Brain pericyte (primary cell): ENCODE data around the gene FOXK1.

Experiments
- DNase-seq: peaks from one replicate; pipeline ENCODE4 v3.0.0-alpha.2; 2012; ENCODE audit warnings: low read depth, low spot score

Gene FOXK1

GRCh38 chr7:4818000-4818794 is 136.1 kb downstream of the FOXK1 start:
- no peak for DNase-seq

GRCh38 chr7:4819560-4820404 is 137.7 kb downstream of the FOXK1 start:
- no peak for DNase-seq

DNA sequence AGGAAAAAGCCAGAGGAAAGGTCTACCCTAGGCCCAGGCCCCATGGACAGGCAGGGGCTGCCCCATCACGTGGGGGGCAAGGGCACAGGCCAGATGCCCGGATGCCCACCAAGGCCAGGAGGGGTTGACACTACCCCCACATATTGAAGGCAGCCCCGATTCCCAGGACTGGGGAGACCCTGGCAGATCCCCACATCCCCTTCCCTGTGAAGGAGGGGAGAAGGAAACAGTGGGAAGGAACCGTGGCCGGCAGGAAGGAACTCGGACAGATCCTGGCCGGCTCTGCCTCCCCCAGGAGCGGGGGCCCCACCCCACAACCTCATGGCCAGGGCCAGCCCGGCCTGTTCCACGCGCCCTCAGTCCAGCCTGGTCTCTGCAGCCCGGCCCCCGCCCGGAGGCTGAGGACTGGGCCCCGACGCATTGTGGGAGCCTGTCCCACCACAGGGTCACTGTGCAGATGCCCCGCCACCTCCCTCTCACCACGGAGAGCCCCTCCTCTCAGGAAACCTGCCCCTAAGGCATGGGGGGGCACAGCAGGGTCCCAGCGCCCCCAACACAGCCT is 138.4 kb downstream of the FOXK1 start:
- DNase-seq: no peak
